ENCODE data around the gene GAD1.

- TF ChIP-seq CTCF (IDR thresholded peaks at IDR 0.05) (no peak), POLR2AphosphoS5 (IDR thresholded peaks at IDR 0.05) (no peak), POLR2A (IDR thresholded peaks at IDR 0.05; ENCODE audit: low read depth) (no peak), EP300 (IDR thresholded peaks at IDR 0.05) (no peak)
Observed at GRCh38 chr2:170869036-170869435, 52.3 kb downstream of the GAD1 start.
